Sigmoid colon (tissue), 4 donors: Measurements from ENCODE around the gene MBNL1.

Experiments used
- EP300 ChIP-seq, 4 donors: sonication (generic); formaldehyde crosslinking; IDR thresholded peaks; one replicate each; pipeline ENCODE4 v1.6.1; 2017; ENCODE audit warnings: antibody characterized with exemption in 4 of 4
- TF ChIP-seq, protein P1 (sequence below), 4 experiments: fragments of 450-650 bp in 3 of 4; fragments of 200-600 bp in 1 of 4; IDR thresholded peaks; one replicate each; pipeline ENCODE4 v1.5.1; 2016 to 2019; ENCODE audit warnings: antibody characterized with exemption in 4 of 4, mild to moderate bottlenecking in 3 of 4, moderate library complexity in 2 of 4

DNA sequence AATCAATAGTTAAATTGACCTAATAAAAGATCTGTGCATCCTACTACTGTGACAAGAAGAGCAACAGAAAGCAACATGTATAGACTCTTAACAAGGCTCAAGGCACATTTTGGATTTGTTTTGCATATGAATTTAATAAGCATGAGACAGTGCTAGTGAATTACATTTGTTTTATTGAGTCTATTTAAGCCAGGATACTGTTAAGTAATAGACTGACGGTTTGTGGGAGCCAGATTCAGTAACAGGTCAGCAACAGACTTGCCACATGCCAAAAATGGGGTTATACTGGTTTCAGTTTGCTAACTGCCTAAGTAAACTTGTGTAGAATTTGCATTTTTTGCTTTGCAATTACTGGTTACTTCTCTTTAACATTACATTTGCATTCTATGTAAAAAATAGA lies 54.0 kb downstream of the MBNL1 start:
- TF ChIP-seq, protein P1, sequence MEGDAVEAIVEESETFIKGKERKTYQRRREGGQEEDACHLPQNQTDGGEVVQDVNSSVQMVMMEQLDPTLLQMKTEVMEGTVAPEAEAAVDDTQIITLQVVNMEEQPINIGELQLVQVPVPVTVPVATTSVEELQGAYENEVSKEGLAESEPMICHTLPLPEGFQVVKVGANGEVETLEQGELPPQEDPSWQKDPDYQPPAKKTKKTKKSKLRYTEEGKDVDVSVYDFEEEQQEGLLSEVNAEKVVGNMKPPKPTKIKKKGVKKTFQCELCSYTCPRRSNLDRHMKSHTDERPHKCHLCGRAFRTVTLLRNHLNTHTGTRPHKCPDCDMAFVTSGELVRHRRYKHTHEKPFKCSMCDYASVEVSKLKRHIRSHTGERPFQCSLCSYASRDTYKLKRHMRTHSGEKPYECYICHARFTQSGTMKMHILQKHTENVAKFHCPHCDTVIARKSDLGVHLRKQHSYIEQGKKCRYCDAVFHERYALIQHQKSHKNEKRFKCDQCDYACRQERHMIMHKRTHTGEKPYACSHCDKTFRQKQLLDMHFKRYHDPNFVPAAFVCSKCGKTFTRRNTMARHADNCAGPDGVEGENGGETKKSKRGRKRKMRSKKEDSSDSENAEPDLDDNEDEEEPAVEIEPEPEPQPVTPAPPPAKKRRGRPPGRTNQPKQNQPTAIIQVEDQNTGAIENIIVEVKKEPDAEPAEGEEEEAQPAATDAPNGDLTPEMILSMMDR (IDR thresholded peaks at IDR 0.05), result no peak
- no peak for TF ChIP-seq EP300 (IDR thresholded peaks at IDR 0.05)
